ENCODE measurements around the gene ABCB1. TPM values are rescaled to one million over a fixed set of nuclear protein-coding genes. Genes with fewer than 3 reads are reported as not detected.

The ABCB1 gene
- total and polyA plus RNA-seq, 10 of the 15 experiments (the other 5 are each of a cell fraction or from before 2014, with no cell fraction given): 0.40 to 13.9 (median 1.9) TPM

GRCh38 chr7:87538052-87538451 lies 62.6 kb downstream of the ABCB1 start:
- no TSS peak for BruUV-seq (replicated peaks)
- ATAC-seq: no peak

More at GRCh38 chr7:87538052-87538451, 62.6 kb downstream of the ABCB1 start:
- intact Hi-C loops (cut with micrococcal nuclease; ENCODE audit: unreplicated experiment) (no loop called here), in situ Hi-C loops (cut with MboI) (no loop called here)
- POLR2A ChIA-PET: no interaction called here
- Histone ChIP-seq H3K9me3 (replicated peaks; ENCODE audit: control insufficient read depth, insufficient read depth, low read length) (no peaks in the 10 kb centered on the region), H3K27me3 (replicated peaks in 1 of 2; ENCODE audit: control insufficient read depth in 2 of 2, insufficient read depth in 2 of 2, low read length in 1 of 2) (no peaks in the 10 kb centered on the region), H3K9ac (ENCODE audit: control insufficient read depth, insufficient read depth, low read length) (no peak overlapping the region), H3K27ac (ENCODE audit: control insufficient read depth, insufficient read depth) (no peak overlapping the region), H3K4me1 (ENCODE audit: control insufficient read depth, insufficient read depth, low read length) (no peaks in the 10 kb centered on the region), H3K4me2 (ENCODE audit: control insufficient read depth, insufficient read depth) (no peak overlapping the region), H2AFZ (ENCODE audit: control insufficient read depth, low read depth, low read length) (no peak overlapping the region), H4K20me1 (ENCODE audit: control insufficient read depth, insufficient read depth) (no peaks in the 10 kb centered on the region), H3K4me3 (no peak overlapping the region), H3K36me3 (ENCODE audit: control insufficient read depth in 2 of 2, insufficient read depth in 2 of 2, low read length in 1 of 2) (no peaks in the 10 kb centered on the region), H3K79me2 (ENCODE audit: control insufficient read depth, insufficient read depth, low read length) (no peaks in the 10 kb centered on the region)
- WGBS (ENCODE audit: insufficient coverage, insufficient replicate concordance, low lambda C conversion rate, missing lambda C conversion rate): 45% methylated on average over 1 of the region's 1 CpG
- DNase-seq (ENCODE audit: low read depth, low spot score) (no peak), FAIRE-seq (no peak)
- SMC1A ChIA-PET (ENCODE audit: uncharacterized antibody, unreplicated experiment): interaction anchor here (1.1 to 1.2 kb wide), 2 partner anchors 16 to 26 kb away, joined by 3 read pairs; no protein-coding TSS in a partner anchor
- TF ChIP-seq, protein P1, sequence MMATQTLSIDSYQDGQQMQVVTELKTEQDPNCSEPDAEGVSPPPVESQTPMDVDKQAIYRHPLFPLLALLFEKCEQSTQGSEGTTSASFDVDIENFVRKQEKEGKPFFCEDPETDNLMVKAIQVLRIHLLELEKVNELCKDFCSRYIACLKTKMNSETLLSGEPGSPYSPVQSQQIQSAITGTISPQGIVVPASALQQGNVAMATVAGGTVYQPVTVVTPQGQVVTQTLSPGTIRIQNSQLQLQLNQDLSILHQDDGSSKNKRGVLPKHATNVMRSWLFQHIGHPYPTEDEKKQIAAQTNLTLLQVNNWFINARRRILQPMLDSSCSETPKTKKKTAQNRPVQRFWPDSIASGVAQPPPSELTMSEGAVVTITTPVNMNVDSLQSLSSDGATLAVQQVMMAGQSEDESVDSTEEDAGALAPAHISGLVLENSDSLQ (IDR thresholded peaks at IDR 0.05): no peak
- TF ChIP-seq SUZ12 (IDR thresholded peaks at IDR 0.05; ENCODE audit: unreplicated experiment) (no peak), CEBPB (IDR thresholded peaks at IDR 0.05; ENCODE audit: borderline replicate concordance in 1 of 2, low read depth in 2 of 2, low read length in 2 of 2) (no peak), CBX3 (IDR thresholded peaks at IDR 0.05; ENCODE audit: borderline replicate concordance, low read depth) (no peak), ZBED1 (IDR thresholded peaks at IDR 0.05; ENCODE audit: borderline replicate concordance) (no peak), ATF3 (IDR thresholded peaks at IDR 0.05; ENCODE audit: borderline replicate concordance, extremely low read depth, low read depth, low read length) (no peak), POLR2A (IDR thresholded peaks at IDR 0.05; ENCODE audit: low read depth, low read length) (no peak), SREBF1 (IDR thresholded peaks at IDR 0.05; ENCODE audit: low read length) (no peak), NR2C1 (IDR thresholded peaks at IDR 0.05) (no peak)
- TF ChIP-seq, protein P2, sequence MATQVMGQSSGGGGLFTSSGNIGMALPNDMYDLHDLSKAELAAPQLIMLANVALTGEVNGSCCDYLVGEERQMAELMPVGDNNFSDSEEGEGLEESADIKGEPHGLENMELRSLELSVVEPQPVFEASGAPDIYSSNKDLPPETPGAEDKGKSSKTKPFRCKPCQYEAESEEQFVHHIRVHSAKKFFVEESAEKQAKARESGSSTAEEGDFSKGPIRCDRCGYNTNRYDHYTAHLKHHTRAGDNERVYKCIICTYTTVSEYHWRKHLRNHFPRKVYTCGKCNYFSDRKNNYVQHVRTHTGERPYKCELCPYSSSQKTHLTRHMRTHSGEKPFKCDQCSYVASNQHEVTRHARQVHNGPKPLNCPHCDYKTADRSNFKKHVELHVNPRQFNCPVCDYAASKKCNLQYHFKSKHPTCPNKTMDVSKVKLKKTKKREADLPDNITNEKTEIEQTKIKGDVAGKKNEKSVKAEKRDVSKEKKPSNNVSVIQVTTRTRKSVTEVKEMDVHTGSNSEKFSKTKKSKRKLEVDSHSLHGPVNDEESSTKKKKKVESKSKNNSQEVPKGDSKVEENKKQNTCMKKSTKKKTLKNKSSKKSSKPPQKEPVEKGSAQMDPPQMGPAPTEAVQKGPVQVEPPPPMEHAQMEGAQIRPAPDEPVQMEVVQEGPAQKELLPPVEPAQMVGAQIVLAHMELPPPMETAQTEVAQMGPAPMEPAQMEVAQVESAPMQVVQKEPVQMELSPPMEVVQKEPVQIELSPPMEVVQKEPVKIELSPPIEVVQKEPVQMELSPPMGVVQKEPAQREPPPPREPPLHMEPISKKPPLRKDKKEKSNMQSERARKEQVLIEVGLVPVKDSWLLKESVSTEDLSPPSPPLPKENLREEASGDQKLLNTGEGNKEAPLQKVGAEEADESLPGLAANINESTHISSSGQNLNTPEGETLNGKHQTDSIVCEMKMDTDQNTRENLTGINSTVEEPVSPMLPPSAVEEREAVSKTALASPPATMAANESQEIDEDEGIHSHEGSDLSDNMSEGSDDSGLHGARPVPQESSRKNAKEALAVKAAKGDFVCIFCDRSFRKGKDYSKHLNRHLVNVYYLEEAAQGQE (IDR thresholded peaks at IDR 0.05; ENCODE audit: low read depth, low read length): no peak
- TF ChIP-seq, protein P3, sequence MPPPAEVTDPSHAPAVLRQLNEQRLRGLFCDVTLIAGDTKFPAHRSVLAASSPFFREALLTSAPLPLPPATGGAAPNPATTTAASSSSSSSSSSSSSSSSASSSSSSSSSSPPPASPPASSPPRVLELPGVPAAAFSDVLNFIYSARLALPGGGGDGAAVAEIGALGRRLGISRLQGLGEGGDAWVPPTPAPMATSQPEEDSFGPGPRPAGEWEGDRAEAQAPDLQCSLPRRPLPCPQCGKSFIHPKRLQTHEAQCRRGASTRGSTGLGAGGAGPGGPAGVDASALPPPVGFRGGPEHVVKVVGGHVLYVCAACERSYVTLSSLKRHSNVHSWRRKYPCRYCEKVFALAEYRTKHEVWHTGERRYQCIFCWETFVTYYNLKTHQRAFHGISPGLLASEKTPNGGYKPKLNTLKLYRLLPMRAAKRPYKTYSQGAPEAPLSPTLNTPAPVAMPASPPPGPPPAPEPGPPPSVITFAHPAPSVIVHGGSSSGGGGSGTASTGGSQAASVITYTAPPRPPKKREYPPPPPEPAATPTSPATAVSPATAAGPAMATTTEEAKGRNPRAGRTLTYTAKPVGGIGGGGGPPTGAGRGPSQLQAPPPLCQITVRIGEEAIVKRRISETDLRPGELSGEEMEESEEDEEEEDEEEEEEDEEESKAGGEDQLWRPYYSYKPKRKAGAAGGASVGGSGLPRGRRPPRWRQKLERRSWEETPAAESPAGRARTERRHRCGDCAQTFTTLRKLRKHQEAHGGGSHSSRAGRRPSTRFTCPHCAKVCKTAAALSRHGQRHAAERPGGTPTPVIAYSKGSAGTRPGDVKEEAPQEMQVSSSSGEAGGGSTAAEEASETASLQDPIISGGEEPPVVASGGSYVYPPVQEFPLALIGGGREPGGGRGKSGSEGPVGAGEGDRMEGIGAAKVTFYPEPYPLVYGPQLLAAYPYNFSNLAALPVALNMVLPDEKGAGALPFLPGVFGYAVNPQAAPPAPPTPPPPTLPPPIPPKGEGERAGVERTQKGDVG (CRISPR knock-in tag; IDR thresholded peaks at IDR 0.05): no peak
- TF ChIP-seq, protein P4, sequence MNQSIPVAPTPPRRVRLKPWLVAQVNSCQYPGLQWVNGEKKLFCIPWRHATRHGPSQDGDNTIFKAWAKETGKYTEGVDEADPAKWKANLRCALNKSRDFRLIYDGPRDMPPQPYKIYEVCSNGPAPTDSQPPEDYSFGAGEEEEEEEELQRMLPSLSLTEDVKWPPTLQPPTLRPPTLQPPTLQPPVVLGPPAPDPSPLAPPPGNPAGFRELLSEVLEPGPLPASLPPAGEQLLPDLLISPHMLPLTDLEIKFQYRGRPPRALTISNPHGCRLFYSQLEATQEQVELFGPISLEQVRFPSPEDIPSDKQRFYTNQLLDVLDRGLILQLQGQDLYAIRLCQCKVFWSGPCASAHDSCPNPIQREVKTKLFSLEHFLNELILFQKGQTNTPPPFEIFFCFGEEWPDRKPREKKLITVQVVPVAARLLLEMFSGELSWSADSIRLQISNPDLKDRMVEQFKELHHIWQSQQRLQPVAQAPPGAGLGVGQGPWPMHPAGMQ (IDR thresholded peaks at IDR 0.05; ENCODE audit: borderline replicate concordance): no peak
- RAD21 ChIA-PET (ENCODE audit: unreplicated experiment): no interaction called here
- CTCF ChIA-PET: interaction anchor here (0.9 to 1.8 kb wide), 2 partner anchors 32 to 36 kb away, joined by 4 to 5 read pairs; no protein-coding TSS in a partner anchor

Data from GM12878 (cell line).